A673 (cell line): ENCODE measurements around the gene PRAC1.

Experiments used
- CTCF ChIP-seq: fragments of 300-800, 200-600 bp; sonication (generic); conservative IDR thresholded peaks from 2 replicates; pipeline ENCODE4 v1.5.1; 2017; ENCODE audit warnings: low read depth, mild to moderate bottlenecking, antibody characterized with exemption, low read length, moderate library complexity, mixed read lengths
- EZH2 ChIP-seq: fragments of 200-600 bp; sonication (generic); IDR thresholded peaks from 2 replicates; pipeline ENCODE4 v1.6.1; 2017; ENCODE audit warnings: borderline replicate concordance, low read depth, mild to moderate bottlenecking, mixed read lengths, antibody characterized with exemption, low read length; ENCODE audit not compliant: poor library complexity, severe bottlenecking

- TF ChIP-seq CTCF (no peak), EZH2 (no peak)
Measured at GRCh38 chr17:48723423-48724250, 1.3 kb upstream of the PRAC1 start.
